GM19438 (cell line): Measurements from ENCODE around the gene PSMD11.
"Not testable (repeated sequence)": the region's sequence is repeated elsewhere in the genome, so short reads cannot be mapped to it uniquely, and the experiment has no call there.

Experiments used
- ATAC-seq: cut with Tn5 transposase; IDR thresholded peaks from one replicate; pipeline ENCODE4 v1.9.1; 2021; ENCODE audit warnings: low read depth; ENCODE audit not compliant: unreplicated experiment

The PSMD11 gene

DNA sequence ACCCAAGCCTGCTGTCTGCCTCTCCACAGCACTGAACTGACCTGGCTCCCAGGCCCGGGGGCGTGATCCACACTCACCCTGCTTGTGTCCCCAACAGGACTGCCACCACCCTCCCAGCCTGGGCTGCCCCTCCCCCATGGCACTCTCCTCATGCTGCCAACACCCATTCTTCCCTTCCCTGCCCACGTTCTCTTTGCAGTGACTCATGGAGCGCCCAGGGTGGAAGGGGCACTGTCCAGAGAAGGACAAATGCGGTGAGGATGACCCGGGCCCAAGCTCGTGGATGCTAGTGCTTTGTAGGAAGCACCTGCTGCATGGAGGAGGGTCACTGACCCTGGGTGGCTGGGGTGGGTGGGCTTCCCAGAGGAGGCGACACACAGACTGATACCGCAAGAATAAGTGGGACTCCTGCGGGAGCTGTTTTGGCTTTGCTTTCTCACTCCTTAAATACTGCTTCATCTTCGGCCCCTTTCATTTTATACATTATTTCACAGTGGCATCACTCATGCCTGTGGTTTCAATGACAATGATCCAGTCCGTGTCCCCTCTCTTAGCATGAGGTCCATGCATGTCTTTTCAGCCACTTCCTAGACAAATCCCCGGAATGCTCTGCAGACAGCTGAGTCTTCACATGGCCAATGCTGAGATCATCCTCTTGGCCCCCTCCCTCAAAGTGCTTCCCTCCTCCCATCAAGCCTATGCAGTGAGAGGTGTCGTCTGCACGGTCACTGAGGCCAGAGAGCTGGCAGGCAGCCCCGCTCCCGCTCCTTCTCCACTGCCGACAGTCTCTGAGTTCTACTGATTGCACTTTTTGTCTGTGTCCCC is 60.1 kb downstream of the PSMD11 start:
- no peak for ATAC-seq

DNA sequence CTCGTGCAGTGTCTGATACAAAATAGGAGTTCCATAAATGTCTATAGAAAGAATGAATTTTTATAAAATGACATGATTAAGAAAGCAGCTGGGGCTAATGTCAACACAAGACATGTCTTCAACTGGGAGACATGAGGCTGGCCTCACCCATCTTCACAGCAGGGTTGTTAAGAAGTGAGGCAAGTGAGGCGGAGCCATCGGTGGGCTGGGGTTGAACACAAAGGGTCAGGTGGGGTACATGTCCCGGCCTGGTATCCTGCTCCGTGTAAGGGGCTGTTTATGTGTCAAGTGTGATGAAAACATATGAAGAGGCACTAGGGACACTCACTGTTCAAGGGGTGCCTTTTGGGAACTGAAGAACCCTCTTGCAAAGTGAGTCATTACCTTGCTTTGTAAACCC is 64.6 kb downstream of the PSMD11 start:
- ATAC-seq, result no peak

DNA sequence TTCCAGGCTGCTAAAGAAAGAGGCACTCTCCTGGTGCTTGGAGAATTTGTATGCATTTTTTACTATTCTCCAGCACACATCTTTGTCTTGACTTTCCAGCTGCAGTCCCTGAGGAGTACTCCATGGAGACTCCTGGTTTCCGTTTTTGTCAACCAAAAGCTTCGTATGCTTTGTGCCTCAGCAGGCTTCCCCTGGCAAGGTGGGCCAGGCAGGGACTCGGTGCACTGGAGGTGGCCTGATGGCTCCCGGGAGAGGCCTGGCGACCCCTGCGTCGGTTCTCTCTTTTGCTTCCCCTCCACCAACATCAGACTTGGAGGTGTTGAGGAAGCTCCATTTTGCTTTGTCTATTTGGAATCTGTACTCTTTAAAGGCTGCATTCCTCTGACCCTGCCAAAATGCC is 66.2 kb downstream of the PSMD11 start:
- no peak for ATAC-seq

DNA sequence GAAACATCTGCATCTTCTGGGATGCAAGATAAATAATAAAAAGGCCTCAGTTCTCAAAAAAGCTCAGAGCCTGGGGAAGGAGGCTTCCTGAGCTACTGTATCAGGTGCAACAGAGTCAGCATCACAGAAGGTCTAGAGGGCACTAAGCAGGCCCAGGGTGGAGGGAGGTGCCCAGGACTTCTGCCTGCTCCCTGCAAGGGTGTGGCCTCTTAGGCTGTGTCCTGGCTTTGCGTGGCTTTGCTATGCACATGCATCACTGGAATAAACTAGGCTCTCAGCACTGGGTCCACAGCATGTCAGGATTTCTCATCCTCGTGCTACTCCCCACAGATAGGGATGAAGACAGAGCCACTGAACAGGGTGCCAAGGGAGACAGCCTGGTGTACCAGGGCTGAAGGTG is 68.0 kb downstream of the PSMD11 start:
- no peak for ATAC-seq

DNA sequence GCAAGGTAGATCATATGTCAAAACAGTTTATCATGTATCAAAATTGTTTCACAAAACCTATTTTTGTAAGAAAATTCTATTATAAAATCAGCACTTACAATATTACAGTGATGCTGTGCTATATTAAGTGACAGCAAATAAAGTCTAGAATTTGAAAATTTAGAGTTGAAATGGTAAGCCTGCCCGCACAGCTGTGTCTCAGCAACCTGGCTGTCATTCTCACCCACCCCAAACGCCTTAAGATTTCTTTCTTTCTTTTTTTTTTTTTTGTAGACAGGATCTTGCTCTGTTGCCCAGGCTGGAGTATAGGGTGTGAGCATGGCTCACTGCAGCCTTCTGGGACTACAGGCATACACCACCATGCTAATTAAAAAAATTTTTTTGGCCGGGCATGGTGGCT is 69.3 kb downstream of the PSMD11 start:
- ATAC-seq, result no peak

DNA sequence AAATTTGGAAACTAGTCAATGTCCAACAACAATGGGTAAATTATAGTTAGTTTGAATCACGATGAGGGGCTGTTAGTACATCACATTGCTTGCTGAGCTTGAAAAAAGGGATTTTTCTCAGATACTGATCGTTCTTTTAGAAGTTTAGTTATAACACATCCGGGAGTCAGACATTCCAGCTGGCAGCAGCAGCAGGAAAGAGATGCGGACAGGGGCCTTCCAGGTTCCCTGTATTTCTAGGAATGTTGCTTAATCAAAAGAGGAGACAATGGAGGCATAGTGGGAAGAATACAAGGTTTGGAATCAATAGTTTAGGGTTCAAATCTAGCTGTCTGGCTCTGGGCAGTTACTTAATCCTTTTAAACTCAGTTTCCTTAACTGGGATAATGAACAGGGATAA is 70.3 kb downstream of the PSMD11 start:
- no peak for ATAC-seq

DNA sequence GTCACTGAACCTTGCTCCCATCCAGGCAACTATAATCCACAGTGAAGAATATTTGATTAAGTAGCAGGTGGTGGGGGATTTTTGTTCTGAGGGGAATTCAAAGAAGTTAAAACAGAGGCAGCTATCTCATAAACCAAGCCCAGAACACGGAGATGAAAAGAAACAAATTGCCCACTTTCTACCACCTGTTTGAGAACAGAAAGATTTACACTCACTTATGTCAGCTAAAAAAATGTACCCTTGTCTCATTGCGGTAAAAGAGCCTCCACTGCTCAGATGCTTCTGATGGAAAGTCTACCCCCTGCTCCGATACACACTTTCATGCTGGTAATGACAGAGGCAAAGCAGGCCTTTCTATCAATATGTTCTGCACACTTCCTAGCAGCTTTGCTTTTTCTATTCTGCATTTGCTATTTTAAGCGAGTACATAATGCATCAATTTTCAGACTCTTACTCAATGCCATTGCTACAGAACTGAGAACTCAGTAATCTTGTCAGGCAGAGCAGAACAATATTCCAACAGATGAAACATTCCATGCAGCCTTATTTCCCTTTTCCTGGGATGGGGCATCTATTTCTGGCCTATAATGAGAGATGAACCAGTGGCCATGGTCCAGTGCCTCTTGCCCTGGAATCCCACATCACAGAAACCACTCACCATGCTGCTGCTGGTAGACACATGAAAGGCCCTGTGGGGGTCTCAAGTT is 71.5 kb downstream of the PSMD11 start:
- ATAC-seq, result no peak

DNA sequence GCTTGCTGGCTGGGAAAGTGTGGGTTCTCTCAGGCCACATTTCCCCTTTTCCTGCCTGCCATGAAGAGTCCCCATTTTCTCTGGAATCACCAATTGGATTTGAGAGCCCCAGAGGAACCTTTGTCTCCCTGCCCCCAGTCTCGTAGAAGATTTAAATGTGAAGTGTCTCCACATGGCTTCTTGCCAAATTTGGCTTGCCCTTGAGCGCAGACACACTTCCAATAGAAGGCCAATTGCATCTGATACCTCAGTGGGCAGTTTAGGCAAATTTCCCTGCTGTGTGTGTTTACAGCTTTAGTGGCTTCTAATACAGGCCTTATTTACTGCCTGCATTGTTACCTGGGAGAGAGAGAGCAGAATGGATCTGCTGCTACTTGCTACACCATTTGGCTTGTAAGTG is 72.1 kb downstream of the PSMD11 start:
- no peak for ATAC-seq

DNA sequence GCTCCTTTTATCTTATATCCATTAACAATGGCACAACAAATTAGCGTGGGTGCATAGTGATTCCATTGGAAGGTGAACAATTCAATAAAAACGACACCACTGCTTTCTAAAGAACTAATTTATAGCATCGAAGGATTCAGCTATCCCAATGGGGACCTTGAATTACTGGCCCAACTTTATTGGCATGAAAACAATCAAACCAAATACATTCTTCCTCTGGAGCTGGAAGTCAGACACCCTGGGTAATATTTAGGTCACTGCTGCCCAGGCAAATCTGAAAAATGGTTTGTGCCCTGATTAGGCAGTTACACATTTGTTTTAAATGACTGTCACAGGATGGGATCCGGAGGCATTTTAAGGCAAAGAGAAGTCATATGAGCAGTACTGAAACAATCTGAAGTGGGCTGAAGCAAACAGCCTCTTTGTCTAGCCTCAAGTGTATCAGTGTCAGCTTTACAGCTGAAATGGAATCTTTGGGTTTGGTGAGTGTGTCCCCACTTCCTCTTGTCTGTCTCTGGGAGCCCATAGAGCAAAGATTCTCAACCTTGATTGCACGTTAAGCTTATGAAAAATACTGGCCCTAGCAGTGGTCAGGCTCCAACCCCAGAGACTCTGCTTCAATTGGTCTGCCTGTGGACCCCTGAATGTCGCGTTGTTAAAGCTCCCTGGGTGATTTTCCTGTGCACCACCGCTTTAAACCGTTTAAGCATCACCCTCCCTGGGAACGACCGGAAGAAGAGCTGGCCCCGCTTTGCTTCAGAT is 72.8 kb downstream of the PSMD11 start:
- ATAC-seq, result no peak

DNA sequence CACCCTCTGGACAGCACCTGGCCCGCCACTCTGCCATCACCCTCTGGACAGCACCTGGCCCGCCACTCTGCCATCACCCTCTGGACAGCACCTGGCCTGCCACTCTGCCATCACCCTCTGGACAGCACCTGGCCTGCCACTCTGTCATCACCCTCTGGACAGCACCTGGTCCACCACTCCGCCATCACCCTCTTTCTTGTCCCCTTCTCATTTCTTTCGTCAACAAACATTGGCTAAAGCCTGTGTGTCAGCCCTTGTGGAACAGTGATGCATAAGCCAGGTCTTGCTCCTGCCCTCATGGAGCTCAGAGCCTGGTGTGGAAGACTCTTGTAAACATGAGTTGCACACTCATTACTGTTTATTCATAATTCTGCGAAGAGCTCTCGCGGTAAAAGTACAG is 73.7 kb downstream of the PSMD11 start:
- ATAC-seq, result no peak

DNA sequence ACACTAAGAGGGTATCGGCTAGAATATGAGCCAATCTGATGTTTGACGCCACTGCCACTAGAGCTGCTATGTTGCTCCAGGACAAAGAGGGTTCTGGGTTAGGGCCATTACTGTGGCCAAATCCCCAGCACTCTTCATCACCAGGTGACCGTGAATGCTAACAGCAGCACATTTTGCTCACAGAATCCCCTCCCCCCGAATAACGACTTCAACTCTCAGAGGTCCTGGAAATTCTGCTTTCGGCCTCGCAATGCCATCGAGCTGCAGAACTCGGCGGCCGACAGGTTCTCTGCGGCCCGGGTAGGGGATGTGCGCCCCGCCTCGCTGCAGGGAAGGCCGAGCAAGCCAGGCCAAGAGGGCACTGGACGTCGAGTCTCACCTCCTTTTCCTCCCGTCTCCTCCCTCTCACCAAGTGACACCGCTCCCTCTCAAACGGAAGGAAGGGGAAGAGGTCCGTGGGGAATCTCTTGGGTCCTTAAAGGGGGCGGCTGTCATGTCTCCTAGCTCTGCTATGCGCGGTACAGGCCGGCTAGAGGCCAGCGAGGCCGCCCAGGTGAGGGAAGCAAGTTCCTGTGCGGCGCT is 74.4 kb downstream of the PSMD11 start:
- ATAC-seq, result no peak

DNA sequence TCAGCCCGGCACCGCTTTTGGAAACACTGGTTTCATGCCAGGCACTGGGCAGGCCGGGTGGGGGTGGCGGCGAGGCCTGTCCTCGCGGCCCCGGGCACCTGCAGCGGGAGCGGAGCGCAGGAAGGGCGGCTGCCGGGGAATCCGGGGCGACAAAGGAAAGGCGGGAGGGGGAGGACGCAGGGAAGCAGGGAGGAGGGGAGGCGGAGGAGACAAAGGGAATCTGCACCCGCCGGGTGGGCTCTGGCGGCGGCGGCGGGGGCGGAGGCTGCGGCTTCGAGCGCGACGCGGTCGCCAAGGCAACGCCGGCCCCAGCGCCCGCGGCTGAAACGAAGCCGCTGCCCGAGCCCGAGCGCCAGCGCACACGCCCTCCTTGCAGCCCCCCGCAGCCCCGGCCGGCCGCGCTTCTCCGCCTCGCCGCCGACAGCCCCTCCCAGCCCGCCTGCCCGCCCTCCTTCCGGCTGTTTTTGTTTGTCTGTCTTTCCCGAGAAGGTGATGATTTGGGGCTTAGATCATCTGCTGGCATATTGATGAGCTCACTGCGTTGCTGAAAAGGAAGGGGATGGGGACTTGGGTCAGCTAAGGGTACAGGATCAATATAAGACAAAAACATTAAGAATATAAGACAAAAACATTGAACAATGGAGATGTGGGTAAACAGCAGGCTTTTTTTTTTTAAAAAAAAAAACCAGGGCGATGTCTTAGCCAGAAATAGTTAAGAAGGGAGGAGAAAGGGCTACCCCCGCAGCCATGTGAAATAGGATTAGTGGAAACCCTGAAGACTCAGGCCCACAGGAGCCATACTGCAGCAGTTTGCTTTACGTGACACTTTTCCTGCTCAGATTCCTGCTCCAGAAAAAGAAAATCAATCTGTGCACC is 75.2 kb downstream of the PSMD11 start:
- no peak for ATAC-seq

DNA sequence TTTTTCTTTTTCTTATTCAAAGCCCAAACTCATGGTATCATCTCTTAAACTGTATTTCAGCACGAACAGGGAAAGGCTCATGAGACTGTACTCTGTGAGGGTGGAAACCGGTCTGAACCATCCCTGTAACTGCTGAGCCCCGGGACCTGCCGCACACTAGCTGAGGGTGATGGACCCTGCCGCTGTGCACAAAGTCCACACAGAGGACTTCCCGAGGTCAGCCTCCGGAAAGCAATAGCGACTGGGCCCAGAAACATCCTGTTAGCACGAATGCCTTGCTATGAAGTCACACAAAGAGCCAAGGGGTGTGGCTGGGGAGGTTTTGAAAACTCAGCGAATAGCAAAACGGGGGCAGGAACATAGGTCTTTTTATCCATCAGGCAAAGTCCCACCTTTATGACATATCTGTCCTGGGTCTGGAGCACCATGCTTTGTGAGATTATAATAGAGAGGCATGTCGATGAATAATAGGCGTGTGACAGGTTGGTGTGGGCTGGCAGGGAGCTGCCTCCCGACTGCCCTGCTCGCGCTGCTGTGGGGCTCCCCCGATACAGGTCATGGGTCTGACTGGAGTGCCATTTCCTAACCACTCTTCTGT is 75.9 kb downstream of the PSMD11 start:
- no peak for ATAC-seq

DNA sequence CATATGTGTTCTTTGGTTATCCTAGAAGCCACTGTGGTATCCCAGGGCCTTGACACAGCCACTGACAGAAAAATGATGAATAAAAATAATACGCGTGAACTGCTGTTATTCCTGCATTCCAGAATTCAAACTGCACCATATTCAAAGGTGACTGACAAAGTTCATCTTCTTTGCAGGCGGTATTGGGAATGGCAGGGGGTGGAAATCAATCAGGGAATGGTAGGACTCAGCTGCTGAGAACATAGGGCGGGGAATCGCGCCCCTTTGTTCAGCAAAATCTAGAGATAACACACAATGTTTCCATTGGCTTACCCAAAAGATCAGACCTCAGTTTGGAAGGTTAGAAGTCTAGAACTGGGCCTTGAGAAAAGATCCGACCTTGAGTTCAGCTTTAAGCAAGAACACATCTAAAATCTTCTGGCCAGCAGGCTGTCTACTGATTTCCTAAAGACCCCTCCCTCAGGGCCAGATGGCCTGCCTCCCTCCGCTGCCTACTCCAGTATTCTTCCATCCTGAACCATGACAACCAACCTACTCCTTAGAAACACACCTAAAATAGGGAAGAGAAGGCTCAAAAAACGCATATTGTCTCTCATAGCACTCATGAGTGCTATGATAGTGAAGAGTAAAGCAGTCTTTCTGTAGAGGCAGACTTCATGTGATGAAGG is 76.6 kb downstream of the PSMD11 start:
- ATAC-seq, result no peak

DNA sequence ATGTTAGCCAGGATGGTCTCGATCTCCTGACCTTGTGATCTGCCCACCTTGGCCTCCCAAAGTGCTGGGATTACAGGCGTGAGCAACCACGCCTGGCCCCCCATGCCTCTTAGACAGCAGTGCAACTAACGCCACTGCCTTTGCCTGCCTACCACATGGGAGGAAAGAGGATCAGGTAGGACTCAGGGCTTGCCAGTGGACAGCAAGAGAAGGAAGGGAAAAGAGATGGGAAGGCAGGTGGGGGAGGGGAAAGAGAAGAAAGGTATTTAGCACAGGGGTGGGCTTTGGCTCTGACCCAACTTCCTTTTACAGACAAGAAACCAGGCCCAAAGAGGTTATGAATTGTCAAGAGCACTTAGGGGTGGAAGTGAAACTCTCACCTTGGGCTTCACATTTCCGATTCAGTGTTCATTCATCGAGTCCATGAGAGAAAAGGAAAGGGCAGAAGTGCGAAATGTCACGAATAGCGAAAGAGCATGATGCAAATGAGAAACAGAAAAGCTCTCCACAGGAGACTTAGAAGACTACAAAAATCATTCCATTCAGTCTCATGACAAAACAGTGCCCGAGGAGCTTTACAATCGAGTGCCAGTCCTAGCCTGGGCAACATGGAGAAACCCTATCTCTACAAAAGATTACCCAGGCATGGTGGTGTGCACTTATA is 78.8 kb downstream of the PSMD11 start:
- ATAC-seq, result peak; percentile 42

DNA sequence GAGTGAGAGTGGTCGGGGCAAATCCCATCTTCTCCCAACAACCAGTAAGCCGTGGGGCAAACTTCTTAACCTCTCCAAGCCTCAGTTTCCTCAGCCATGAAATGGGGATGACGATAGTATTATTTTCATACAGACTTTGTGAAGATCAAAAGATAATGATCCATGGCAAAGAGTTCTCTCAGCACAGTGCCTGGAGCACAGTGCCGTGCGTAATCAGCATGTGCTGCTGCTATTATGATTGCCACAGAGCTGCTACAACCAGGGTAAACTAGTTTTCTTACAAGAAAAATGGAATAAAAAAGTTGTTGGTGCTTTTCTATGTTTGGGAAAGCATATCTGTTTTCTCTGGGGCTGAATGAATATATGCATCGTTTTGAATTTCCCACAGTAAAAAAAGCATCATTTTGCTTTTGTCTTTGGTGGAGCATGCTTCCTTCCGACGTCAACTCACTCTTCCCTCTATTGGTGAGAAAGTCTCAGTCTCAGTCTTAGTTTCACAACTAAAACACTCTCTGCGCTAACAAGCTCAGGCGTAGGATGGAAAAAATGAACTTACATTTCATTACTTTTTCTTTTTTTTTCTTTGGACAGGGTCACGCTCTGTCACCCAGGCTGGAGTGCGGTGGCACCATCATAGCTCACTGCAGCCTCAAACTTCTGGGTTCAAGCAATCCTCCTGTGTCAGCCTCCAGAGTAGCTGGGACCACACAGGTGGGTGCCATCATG is 79.7 kb downstream of the PSMD11 start:
- no peak for ATAC-seq

DNA sequence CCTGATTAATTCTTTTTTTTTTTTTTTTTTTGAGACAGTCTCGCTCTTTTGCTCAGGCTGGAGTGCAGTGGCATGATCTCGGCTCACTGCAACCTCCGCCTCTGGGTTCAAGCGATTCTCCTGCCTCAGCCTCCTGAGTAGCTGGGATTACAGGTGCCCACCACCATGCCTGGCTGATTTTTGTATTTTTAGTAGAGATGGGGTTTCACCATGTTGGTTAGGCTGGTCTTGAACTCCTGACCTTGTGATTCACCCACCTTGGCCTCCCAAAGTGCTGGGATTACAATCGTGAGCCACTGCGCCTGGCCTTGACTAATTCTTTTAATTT is 80.2 kb downstream of the PSMD11 start:
- ATAC-seq, result not testable (repeated sequence)

DNA sequence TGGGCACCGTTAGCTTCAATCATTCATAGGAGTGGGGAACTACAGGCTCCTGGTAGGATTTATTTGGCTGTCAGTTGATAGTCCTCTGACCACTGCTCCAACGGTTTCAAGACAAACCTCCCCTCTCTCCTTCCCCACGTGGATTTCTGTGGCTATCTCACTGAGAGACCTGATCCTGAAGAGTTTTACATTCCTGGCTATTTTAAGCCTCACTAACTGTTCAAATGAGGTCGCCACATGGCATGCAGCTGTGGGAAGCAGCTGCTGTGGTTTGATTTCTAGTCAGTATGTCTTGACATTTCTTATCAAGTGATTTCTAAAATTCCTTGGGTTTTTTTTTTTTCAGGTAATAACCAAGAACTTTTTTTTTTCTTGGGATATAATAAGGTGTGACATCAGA is 80.8 kb downstream of the PSMD11 start:
- ATAC-seq, result no peak
